Measurements from ENCODE around the gene ABCD3.

- no peak for TF ChIP-seq POLR2A (IDR thresholded peaks at IDR 0.05; ENCODE audit: low read depth, low read length)
- TF ChIP-seq TAF1 (IDR thresholded peaks at IDR 0.05; ENCODE audit: low read depth, low read length) = no peak
Observed at GRCh38 chr1:94385308-94385929, 32.8 kb upstream of the ABCD3 start.

Data from GM12891 (cell line).